HepG2 (cell line): ENCODE data around the gene FNBP1L. TPM values are rescaled to one million over a fixed set of nuclear protein-coding genes. Genes with fewer than 3 reads are reported as not detected.

Experiments used
- ATAC-seq: fragments of 200-7000 bp; cut with Tn5 transposase; 3 replicates; pipeline ENCODE4 v1.9.1; 2020; ENCODE audit warnings: mild to moderate bottlenecking, moderate library complexity
- BruUV-seq: library from RNA; stranded (reverse); fragments of 400-500 nt; replicated peaks from 2 replicates; lab custom pipeline; 2021; lab: Mats Ljungman, UMichigan
- CTCF ChIA-PET: fragments of 300-600 bp; formaldehyde crosslinking; extraction: SDS; loops from one replicate; lab custom pipeline; 2021; ENCODE audit warnings: low total read pairs, inconsistent platforms, low intra/inter-chr PET ratio; lab: Yijun Ruan, JAX
- POLR2A ChIA-PET: fragments of 350-600 bp; sonication (Branson Sonifier 250); formaldehyde crosslinking; loops from one replicate; lab custom pipeline; 2020; ENCODE audit warnings: antibody characterized with exemption, inconsistent platforms; lab: Yijun Ruan, JAX
- DNase-seq: peaks from one replicate; pipeline ENCODE4 v3.0.0-alpha.2; 2015; ENCODE audit warnings: low spot score
- FAIRE-seq: peaks from 3 replicates; lab custom pipeline; 2011; peaks lifted over from hg19 to GRCh38; lab: Jason Lieb, UNC
- H2AFZ ChIP-seq: one replicate; pipeline ENCODE4 v1.6.1; 2011; ENCODE audit warnings: low read length, inconsistent platforms
- H3K27ac ChIP-seq: fragments of 300-600 bp; 3 replicates; pipeline ENCODE4 v1.8.0; 2011; ENCODE audit warnings: mixed run types, mild to moderate bottlenecking, mixed read lengths, low read length, inconsistent platforms; ENCODE audit not compliant: insufficient read depth; ENCODE audit errors: extremely low read length
- H3K27me3 ChIP-seq, 2 experiments: fragments of 200-600 bp in 1 of 2; 2 replicates in 1 of 2; 3 replicates in 1 of 2; pipeline versions ENCODE4 v1.6.0 to v1.8.0; 2011; ENCODE audit warnings: low read length in 2 of 2, mild to moderate bottlenecking in 2 of 2, moderate library complexity in 2 of 2, inconsistent platforms in 1 of 2; ENCODE audit not compliant: insufficient read depth in 2 of 2, control insufficient read depth in 1 of 2
- H3K36me3 ChIP-seq, 2 experiments: fragments of 200-600 bp in 1 of 2; replicated peaks in 1 of 2; 2 replicates in 1 of 2; 3 replicates in 1 of 2; pipeline versions ENCODE4 v1.5.1 to v1.8.0; 2011; ENCODE audit warnings: low read length in 2 of 2, inconsistent platforms in 1 of 2; ENCODE audit not compliant: insufficient read depth in 2 of 2, control insufficient read depth in 1 of 2
- H3K4me1 ChIP-seq: 2 replicates; pipeline ENCODE4 v1.5.1; 2012; ENCODE audit warnings: low read length, inconsistent platforms; ENCODE audit not compliant: insufficient read depth
- H3K4me2 ChIP-seq: 2 replicates; pipeline ENCODE4 v1.6.0; 2011; ENCODE audit warnings: low read depth, low read length, inconsistent platforms
- H3K4me3 ChIP-seq, 3 experiments: fragments of 200-600 bp in 1 of 3; sonication (generic), shearing (Covaris generic) in 1 of 3; replicated peaks in 1 of 3; 2 replicates each; pipeline ENCODE4 v1.5.1; 2011 to 2016; ENCODE audit warnings: low read length in 3 of 3, inconsistent platforms in 2 of 3, low read depth in 2 of 3, mild to moderate bottlenecking in 2 of 3, control low read depth in 1 of 3, mixed read lengths in 1 of 3; ENCODE audit not compliant: insufficient read depth in 1 of 3
- H3K79me2 ChIP-seq: one replicate; pipeline ENCODE4 v1.6.1; 2011; ENCODE audit warnings: low read length, inconsistent platforms; ENCODE audit not compliant: insufficient read depth
- H3K9ac ChIP-seq: 2 replicates; pipeline ENCODE4 v1.6.0; 2011; ENCODE audit warnings: mild to moderate bottlenecking, low read depth, low read length, inconsistent platforms; ENCODE audit not compliant: insufficient read depth
- H3K9me3 ChIP-seq: 2 replicates; pipeline ENCODE4 v1.5.1; 2012; ENCODE audit warnings: mild to moderate bottlenecking, low read length
- H4K20me1 ChIP-seq: 2 replicates; pipeline ENCODE4 v1.6.0; 2011; ENCODE audit warnings: inconsistent platforms, mild to moderate bottlenecking, low read length, moderate library complexity; ENCODE audit not compliant: insufficient read depth
- EP300 ChIP-seq, 3 experiments: sonication (generic) in 1 of 3; formaldehyde crosslinking in 1 of 3; IDR thresholded peaks; 2 replicates each; pipeline versions ENCODE4 v1.5.1 to v1.6.1; 2011 to 2020; ENCODE audit warnings: low read depth in 2 of 3, low read length in 2 of 3, borderline replicate concordance in 1 of 3, improper control_type of control experiment in 1 of 3, mild to moderate bottlenecking in 1 of 3, missing genetic modification reagents in 1 of 3, moderate library complexity in 1 of 3
- GATAD2A ChIP-seq: IDR thresholded peaks from 2 replicates; pipeline ENCODE4 v1.6.1; 2016
- ZC3H13 ChIP-seq: sonication (generic); formaldehyde crosslinking; IDR thresholded peaks from 2 replicates; pipeline ENCODE4 v1.8.1; 2023; ENCODE audit warnings: mild to moderate bottlenecking, missing genetic modification reagents, moderate library complexity
- WGBS: methylation state at CpG from one replicate; pipeline ENCODE4 v1.1.6; 2017; ENCODE audit warnings: low lambda C conversion rate; 5-methylcytosine and 5-hydroxymethylcytosine counted together
- in situ Hi-C: cut with HindIII; loops from 2 replicates; pipeline ENCODE4 v1.10.0; 2017; ENCODE audit warnings: low pct_unique_long_range_greater_than_20kb; ENCODE audit not compliant: extremely low pct_ligation_motif_present
- intact Hi-C: fragments of 100-400 bp; cut with micrococcal nuclease; formaldehyde crosslinking; loops from one replicate; pipeline ENCODE4 v1.10.0; 2022; ENCODE audit not compliant: unreplicated experiment
- polyA plus RNA-seq, 8 experiments: library from polyadenylated mRNA; depleted of rRNA in 3 of 8; stranded (reverse) in 7 of 8; unstranded in 1 of 8; fragments of >200 nt; fragmentation: Illumina TruSeq in 4 of 8; extraction: Trizol in 4 of 8; gene quantifications; 2 replicates each; pipeline versions ENCODE4 v1.2.1 to v1.2.3, GENCODE V29; 2011 to 2016; ENCODE audit warnings: low read depth in 4 of 8, missing spikeins in 1 of 8, mixed read lengths in 1 of 8; ENCODE audit not compliant: insufficient read depth in 1 of 8
- total RNA-seq, 5 experiments: library from RNA; depleted of rRNA; stranded (reverse); fragments of >200 nt; fragmentation: Illumina TruSeq; extraction: Trizol; gene quantifications; 2 replicates each; pipeline ENCODE4 v1.2.3, GENCODE V29; 2016; ENCODE audit warnings: low read depth in 1 of 5
- TF ChIP-seq, protein P1 (sequence below): IDR thresholded peaks from 2 replicates; pipeline ENCODE4 v1.4.0; 2020; ENCODE audit warnings: mild to moderate bottlenecking, missing genetic modification reagents
- TF ChIP-seq, protein P2 (sequence below): sonication (generic); formaldehyde crosslinking; IDR thresholded peaks from 2 replicates; pipeline ENCODE4 v1.5.0; 2020; ENCODE audit warnings: mild to moderate bottlenecking, missing genetic modification reagents, borderline replicate concordance
- TF ChIP-seq, protein P3 (sequence below): sonication (generic); formaldehyde crosslinking; IDR thresholded peaks from 2 replicates; pipeline ENCODE4 v1.5.1; 2020; ENCODE audit warnings: mild to moderate bottlenecking, missing genetic modification reagents, borderline replicate concordance

FNBP1L gene
- total and polyA plus RNA-seq, 2 of the 13 experiments (the other 11 are each of a cell fraction or from before 2014, with no cell fraction given) = 24.1 to 27.1 TPM

DNA sequence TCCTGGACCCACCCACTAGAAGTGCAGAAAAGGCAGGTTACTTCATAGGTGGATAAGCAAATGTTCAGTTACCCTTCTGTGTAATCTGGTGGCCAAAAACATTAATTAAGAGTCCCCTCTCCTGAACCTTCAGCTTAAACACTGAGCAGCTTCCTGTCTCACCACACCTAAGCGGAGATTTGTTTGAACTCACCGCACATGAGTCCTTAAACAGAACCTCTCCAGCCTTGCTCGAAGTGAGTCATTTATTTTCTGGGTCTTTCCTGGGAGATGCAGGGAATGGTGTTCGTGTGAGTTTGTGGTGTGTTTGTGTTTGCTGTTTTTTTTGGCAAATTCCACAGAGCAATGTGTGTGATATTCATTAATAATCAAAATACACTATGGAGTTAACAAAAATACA is 7.6 kb upstream of the FNBP1L start (continued):
- TF ChIP-seq, protein P1, sequence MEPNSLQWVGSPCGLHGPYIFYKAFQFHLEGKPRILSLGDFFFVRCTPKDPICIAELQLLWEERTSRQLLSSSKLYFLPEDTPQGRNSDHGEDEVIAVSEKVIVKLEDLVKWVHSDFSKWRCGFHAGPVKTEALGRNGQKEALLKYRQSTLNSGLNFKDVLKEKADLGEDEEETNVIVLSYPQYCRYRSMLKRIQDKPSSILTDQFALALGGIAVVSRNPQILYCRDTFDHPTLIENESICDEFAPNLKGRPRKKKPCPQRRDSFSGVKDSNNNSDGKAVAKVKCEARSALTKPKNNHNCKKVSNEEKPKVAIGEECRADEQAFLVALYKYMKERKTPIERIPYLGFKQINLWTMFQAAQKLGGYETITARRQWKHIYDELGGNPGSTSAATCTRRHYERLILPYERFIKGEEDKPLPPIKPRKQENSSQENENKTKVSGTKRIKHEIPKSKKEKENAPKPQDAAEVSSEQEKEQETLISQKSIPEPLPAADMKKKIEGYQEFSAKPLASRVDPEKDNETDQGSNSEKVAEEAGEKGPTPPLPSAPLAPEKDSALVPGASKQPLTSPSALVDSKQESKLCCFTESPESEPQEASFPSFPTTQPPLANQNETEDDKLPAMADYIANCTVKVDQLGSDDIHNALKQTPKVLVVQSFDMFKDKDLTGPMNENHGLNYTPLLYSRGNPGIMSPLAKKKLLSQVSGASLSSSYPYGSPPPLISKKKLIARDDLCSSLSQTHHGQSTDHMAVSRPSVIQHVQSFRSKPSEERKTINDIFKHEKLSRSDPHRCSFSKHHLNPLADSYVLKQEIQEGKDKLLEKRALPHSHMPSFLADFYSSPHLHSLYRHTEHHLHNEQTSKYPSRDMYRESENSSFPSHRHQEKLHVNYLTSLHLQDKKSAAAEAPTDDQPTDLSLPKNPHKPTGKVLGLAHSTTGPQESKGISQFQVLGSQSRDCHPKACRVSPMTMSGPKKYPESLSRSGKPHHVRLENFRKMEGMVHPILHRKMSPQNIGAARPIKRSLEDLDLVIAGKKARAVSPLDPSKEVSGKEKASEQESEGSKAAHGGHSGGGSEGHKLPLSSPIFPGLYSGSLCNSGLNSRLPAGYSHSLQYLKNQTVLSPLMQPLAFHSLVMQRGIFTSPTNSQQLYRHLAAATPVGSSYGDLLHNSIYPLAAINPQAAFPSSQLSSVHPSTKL (CRISPR knock-in tag) = peak; percentile 53; the same call in 1 of the 2 replicates
- TF ChIP-seq, protein P2, sequence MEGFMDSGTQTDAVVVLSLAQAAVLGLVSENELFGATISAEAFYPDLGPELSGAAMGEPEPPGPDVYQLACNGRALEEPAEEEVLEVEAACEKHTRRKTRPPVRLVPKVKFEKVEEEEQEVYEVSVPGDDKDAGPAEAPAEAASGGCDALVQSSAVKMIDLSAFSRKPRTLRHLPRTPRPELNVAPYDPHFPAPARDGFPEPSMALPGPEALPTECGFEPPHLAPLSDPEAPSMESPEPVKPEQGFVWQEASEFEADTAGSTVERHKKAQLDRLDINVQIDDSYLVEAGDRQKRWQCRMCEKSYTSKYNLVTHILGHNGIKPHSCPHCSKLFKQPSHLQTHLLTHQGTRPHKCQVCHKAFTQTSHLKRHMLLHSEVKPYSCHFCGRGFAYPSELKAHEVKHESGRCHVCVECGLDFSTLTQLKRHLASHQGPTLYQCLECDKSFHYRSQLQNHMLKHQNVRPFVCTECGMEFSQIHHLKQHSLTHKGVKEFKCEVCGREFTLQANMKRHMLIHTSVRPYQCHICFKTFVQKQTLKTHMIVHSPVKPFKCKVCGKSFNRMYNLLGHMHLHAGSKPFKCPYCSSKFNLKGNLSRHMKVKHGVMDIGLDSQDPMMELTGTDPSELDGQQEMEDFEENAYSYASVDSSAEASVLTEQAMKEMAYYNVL (CRISPR knock-in tag) = no peak
- TF ChIP-seq EP300 (IDR thresholded peaks at IDR 0.05; ENCODE audit: low read depth in 2 of 2, low read length in 2 of 2) (0 out of 4 replicates have a peak, but pooled peaks of 1 of the 2 experiments have one; percentile 33), EP300 (CRISPR knock-in tag; IDR thresholded peaks at IDR 0.05; ENCODE audit: borderline replicate concordance) (no peak), GATAD2A (CRISPR knock-in tag) (peak; percentile 40; the same call in 1 of the 2 replicates)

DNA sequence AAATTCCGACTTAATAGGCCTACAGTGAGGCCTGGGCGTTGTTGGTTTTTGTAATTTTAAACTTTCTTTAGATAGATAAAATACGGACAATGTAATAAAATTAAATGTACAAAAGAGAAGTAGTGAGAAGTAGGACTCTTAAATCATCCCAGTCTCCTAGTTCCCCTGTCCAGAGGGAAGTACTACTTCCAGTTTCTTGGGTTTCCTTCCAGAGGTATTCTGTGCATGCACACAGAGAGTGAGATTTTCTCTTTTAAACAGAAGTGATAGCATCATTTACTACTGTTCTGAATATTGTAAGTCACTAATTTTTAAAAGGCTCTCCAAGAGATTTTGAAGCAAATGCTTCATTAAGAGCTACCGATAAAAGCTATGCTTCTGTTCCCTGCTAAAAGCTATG is 7.2 kb upstream of the FNBP1L start:
- ChIA-PET CTCF (no interaction called here), POLR2A (interaction anchor here (1.8 kb wide), 1 partner anchor 177 kb away, joined by 12 read pairs; no protein-coding TSS in a partner anchor)
- no peak for ATAC-seq
- no peaks in the 10 kb centered on the region for H3K79me2 ChIP-seq
- no peak for DNase-seq
- H3K4me3 ChIP-seq = no peak overlapping the region
- TF ChIP-seq, protein P3, sequence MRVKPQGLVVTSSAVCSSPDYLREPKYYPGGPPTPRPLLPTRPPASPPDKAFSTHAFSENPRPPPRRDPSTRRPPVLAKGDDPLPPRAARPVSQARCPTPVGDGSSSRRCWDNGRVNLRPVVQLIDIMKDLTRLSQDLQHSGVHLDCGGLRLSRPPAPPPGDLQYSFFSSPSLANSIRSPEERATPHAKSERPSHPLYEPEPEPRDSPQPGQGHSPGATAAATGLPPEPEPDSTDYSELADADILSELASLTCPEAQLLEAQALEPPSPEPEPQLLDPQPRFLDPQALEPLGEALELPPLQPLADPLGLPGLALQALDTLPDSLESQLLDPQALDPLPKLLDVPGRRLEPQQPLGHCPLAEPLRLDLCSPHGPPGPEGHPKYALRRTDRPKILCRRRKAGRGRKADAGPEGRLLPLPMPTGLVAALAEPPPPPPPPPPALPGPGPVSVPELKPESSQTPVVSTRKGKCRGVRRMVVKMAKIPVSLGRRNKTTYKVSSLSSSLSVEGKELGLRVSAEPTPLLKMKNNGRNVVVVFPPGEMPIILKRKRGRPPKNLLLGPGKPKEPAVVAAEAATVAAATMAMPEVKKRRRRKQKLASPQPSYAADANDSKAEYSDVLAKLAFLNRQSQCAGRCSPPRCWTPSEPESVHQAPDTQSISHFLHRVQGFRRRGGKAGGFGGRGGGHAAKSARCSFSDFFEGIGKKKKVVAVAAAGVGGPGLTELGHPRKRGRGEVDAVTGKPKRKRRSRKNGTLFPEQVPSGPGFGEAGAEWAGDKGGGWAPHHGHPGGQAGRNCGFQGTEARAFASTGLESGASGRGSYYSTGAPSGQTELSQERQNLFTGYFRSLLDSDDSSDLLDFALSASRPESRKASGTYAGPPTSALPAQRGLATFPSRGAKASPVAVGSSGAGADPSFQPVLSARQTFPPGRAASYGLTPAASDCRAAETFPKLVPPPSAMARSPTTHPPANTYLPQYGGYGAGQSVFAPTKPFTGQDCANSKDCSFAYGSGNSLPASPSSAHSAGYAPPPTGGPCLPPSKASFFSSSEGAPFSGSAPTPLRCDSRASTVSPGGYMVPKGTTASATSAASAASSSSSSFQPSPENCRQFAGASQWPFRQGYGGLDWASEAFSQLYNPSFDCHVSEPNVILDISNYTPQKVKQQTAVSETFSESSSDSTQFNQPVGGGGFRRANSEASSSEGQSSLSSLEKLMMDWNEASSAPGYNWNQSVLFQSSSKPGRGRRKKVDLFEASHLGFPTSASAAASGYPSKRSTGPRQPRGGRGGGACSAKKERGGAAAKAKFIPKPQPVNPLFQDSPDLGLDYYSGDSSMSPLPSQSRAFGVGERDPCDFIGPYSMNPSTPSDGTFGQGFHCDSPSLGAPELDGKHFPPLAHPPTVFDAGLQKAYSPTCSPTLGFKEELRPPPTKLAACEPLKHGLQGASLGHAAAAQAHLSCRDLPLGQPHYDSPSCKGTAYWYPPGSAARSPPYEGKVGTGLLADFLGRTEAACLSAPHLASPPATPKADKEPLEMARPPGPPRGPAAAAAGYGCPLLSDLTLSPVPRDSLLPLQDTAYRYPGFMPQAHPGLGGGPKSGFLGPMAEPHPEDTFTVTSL = no peak
- no peak for TF ChIP-seq ZC3H13
- no peaks in the 10 kb centered on the region for H3K36me3 ChIP-seq
- no peak for FAIRE-seq
- 64% methylated on average over 4 of the region's 4 CpGs for WGBS
- no peak overlapping the region for H3K9ac ChIP-seq
- in situ Hi-C loops (no loop called here), intact Hi-C loops (no loop called here)
- H3K4me1 ChIP-seq = peaks cover 22% of the 10 kb centered on the region
- no peaks in the 10 kb centered on the region for H3K9me3 ChIP-seq
- no peaks in the 10 kb centered on the region for H4K20me1 ChIP-seq
- BruUV-seq = no TSS peak
- no peak overlapping the region for H2AFZ ChIP-seq
- H3K4me2 ChIP-seq = no peak overlapping the region
- no peak overlapping the region for H3K27ac ChIP-seq
- no peaks in the 10 kb centered on the region for H3K27me3 ChIP-seq
